WTC11 (cell line): ENCODE results near the gene KHDRBS1. TPM values are rescaled to one million over a fixed set of nuclear protein-coding genes. Genes with fewer than 3 reads are reported as not detected.

Source experiments
- ATAC-seq: fragments of 200-7000 bp; cut with Tn5 transposase; 2 replicates; pipeline ENCODE4 v1.10.0; 2021; ENCODE audit warnings: mild to moderate bottlenecking, moderate library complexity
- CTCF ChIA-PET: fragments of 300-600 bp; sonication (Branson Sonifier 250); formaldehyde crosslinking; loops from one replicate; lab custom pipeline; 2021; ENCODE audit warnings: antibody characterized with exemption; lab: Charles Lee
- POLR2A ChIA-PET: fragments of 350-600 bp; sonication (Branson Sonifier 250); formaldehyde crosslinking; loops from one replicate; lab custom pipeline; 2021; ENCODE audit warnings: antibody characterized with exemption; lab: Charles Lee
- DNase-seq: peaks from one replicate; pipeline ENCODE4 v3.0.0; 2021; ENCODE audit warnings: low spot score
- H3K27ac Mint-ChIP-seq: 2 replicates; pipeline ENCODE4 v1.8.0; 2021; ENCODE audit warnings: mixed read lengths
- H3K27me3 Mint-ChIP-seq: 2 replicates; pipeline ENCODE4 v1.8.0; 2021; ENCODE audit warnings: low read depth, mild to moderate bottlenecking, moderate library complexity, mixed read lengths
- H3K36me3 Mint-ChIP-seq: 2 replicates; pipeline ENCODE4 v1.8.0; 2021; ENCODE audit warnings: mixed read lengths
- H3K4me1 Mint-ChIP-seq: 2 replicates; pipeline ENCODE4 v1.8.0; 2022; ENCODE audit warnings: mixed read lengths
- H3K4me3 Mint-ChIP-seq: 2 replicates; pipeline ENCODE4 v1.8.0; 2021; ENCODE audit warnings: mild to moderate bottlenecking, moderate library complexity, mixed read lengths
- H3K9me3 Mint-ChIP-seq: 2 replicates; pipeline ENCODE4 v1.8.0; 2021; ENCODE audit warnings: mixed read lengths
- CREB1 ChIP-seq: sonication (generic); formaldehyde crosslinking; IDR thresholded peaks from 2 replicates; pipeline ENCODE4 v1.8.0; 2023; ENCODE audit warnings: mild to moderate bottlenecking, missing genetic modification reagents
- CTCF ChIP-seq: fragments of 200-600 bp; IDR thresholded peaks from 2 replicates; pipeline ENCODE4 v1.8.0; 2022; ENCODE audit warnings: antibody characterized with exemption
- ELF4 ChIP-seq: sonication (generic); formaldehyde crosslinking; IDR thresholded peaks from 2 replicates; pipeline ENCODE4 v1.8.1; 2022; ENCODE audit warnings: low read depth, mild to moderate bottlenecking, moderate library complexity, missing genetic modification reagents
- ERG ChIP-seq: fragments of 250-450 bp; sonication (Bioruptor Pico); IDR thresholded peaks from 2 replicates; pipeline ENCODE4 v1.8.0; 2021; ENCODE audit warnings: mild to moderate bottlenecking
- ESRRA ChIP-seq: sonication (generic); formaldehyde crosslinking; IDR thresholded peaks from 2 replicates; pipeline ENCODE4 v1.8.1; 2022; ENCODE audit warnings: mild to moderate bottlenecking, missing genetic modification reagents, borderline replicate concordance
- FOXP1 ChIP-seq: sonication (generic); formaldehyde crosslinking; IDR thresholded peaks from 2 replicates; pipeline ENCODE4 v1.8.0; 2022; ENCODE audit warnings: missing genetic modification reagents, mild to moderate bottlenecking, moderate library complexity, borderline replicate concordance
- HMGA2 ChIP-seq: fragments of 250-450 bp; sonication (Bioruptor Pico); IDR thresholded peaks from 2 replicates; pipeline ENCODE4 v1.4.0; 2021; ENCODE audit warnings: mild to moderate bottlenecking, moderate library complexity
- MXD4 ChIP-seq: fragments of 250-450 bp; sonication (Bioruptor Pico); IDR thresholded peaks from 2 replicates; pipeline ENCODE4 v1.8.0; 2021; ENCODE audit warnings: mild to moderate bottlenecking, moderate library complexity, borderline replicate concordance
- NFATC4 ChIP-seq: fragments of 250-450 bp; sonication (Bioruptor Pico); IDR thresholded peaks from 2 replicates; pipeline ENCODE4 v1.9.0; 2021; ENCODE audit warnings: mild to moderate bottlenecking
- NR1H2 ChIP-seq: sonication (generic); formaldehyde crosslinking; IDR thresholded peaks from 2 replicates; pipeline ENCODE4 v1.9.0; 2021; ENCODE audit warnings: mild to moderate bottlenecking, moderate library complexity, missing genetic modification reagents
- SOX15 ChIP-seq: fragments of 250-450 bp; sonication (Bioruptor Pico); IDR thresholded peaks from 2 replicates; pipeline ENCODE4 v1.9.0; 2021; ENCODE audit warnings: mild to moderate bottlenecking
- TEAD1 ChIP-seq: sonication (generic); formaldehyde crosslinking; IDR thresholded peaks from 2 replicates; pipeline ENCODE4 v1.8.0; 2022; ENCODE audit warnings: mild to moderate bottlenecking, missing genetic modification reagents
- ZNF396 ChIP-seq: fragments of 250-450 bp; sonication (Bioruptor Pico); IDR thresholded peaks from 2 replicates; pipeline ENCODE4 v1.8.0; 2021; ENCODE audit warnings: mild to moderate bottlenecking, moderate library complexity, borderline replicate concordance
- ZNF671 ChIP-seq: fragments of 250-450 bp; sonication (Bioruptor Pico); IDR thresholded peaks from 2 replicates; pipeline ENCODE4 v1.8.0; 2021; ENCODE audit warnings: mild to moderate bottlenecking
- ZSCAN18 ChIP-seq: fragments of 250-450 bp; sonication (Bioruptor Pico); IDR thresholded peaks from 2 replicates; pipeline ENCODE4 v2.1.2; 2022; ENCODE audit warnings: mild to moderate bottlenecking, moderate library complexity
- total RNA-seq: library from RNA; stranded (reverse); gene quantifications from 3 replicates; pipeline ENCODE4 v1.2.3, GENCODE V29; 2021
- TF ChIP-seq, protein P1 (sequence below): sonication (generic); formaldehyde crosslinking; IDR thresholded peaks from 2 replicates; pipeline ENCODE4 v1.8.0; 2023; ENCODE audit warnings: missing genetic modification reagents, mild to moderate bottlenecking, borderline replicate concordance
- TF ChIP-seq, protein P2 (sequence below): sonication (generic); formaldehyde crosslinking; IDR thresholded peaks from 2 replicates; pipeline ENCODE4 v1.8.1; 2023; ENCODE audit warnings: mild to moderate bottlenecking, moderate library complexity, missing genetic modification reagents
- TF ChIP-seq, protein P3 (sequence below): sonication (generic); formaldehyde crosslinking; conservative IDR thresholded peaks from 2 replicates; pipeline ENCODE4 v1.8.1; 2023; ENCODE audit warnings: mild to moderate bottlenecking, low read depth, missing genetic modification reagents, moderate library complexity
- TF ChIP-seq, protein P4 (sequence below): fragments of 250-450 bp; sonication (Bioruptor Pico); IDR thresholded peaks from 2 replicates; pipeline ENCODE4 v1.9.0; 2021; ENCODE audit warnings: mild to moderate bottlenecking

Gene KHDRBS1
- total RNA-seq, 1 experiment from 2014 or later: 264 TPM

- CTCF ChIA-PET: interaction anchor here (0.6 to 1.5 kb wide), 3 partner anchors 29 to 70 kb away, joined by 3 to 5 read pairs (median 5); partner anchors contain the start of gene KPNA6
These were observed 61.2 kb downstream of the KHDRBS1 start for GRCh38 chr1:32074841-32075240.

More at GRCh38 chr1:32074841-32075240, 61.2 kb downstream of the KHDRBS1 start:
- no peak for TF ChIP-seq NR1H2 (CRISPR knock-in tag)
- TF ChIP-seq ZSCAN18: no peak
- TF ChIP-seq ERG (CRISPR knock-in tag): no peak
- TF ChIP-seq NFATC4 (CRISPR knock-in tag): no peak
- TF ChIP-seq, protein P1, sequence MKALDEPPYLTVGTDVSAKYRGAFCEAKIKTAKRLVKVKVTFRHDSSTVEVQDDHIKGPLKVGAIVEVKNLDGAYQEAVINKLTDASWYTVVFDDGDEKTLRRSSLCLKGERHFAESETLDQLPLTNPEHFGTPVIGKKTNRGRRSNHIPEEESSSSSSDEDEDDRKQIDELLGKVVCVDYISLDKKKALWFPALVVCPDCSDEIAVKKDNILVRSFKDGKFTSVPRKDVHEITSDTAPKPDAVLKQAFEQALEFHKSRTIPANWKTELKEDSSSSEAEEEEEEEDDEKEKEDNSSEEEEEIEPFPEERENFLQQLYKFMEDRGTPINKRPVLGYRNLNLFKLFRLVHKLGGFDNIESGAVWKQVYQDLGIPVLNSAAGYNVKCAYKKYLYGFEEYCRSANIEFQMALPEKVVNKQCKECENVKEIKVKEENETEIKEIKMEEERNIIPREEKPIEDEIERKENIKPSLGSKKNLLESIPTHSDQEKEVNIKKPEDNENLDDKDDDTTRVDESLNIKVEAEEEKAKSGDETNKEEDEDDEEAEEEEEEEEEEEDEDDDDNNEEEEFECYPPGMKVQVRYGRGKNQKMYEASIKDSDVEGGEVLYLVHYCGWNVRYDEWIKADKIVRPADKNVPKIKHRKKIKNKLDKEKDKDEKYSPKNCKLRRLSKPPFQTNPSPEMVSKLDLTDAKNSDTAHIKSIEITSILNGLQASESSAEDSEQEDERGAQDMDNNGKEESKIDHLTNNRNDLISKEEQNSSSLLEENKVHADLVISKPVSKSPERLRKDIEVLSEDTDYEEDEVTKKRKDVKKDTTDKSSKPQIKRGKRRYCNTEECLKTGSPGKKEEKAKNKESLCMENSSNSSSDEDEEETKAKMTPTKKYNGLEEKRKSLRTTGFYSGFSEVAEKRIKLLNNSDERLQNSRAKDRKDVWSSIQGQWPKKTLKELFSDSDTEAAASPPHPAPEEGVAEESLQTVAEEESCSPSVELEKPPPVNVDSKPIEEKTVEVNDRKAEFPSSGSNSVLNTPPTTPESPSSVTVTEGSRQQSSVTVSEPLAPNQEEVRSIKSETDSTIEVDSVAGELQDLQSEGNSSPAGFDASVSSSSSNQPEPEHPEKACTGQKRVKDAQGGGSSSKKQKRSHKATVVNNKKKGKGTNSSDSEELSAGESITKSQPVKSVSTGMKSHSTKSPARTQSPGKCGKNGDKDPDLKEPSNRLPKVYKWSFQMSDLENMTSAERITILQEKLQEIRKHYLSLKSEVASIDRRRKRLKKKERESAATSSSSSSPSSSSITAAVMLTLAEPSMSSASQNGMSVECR (CRISPR knock-in tag): no peak
- no peak for TF ChIP-seq SOX15 (CRISPR knock-in tag)
- TF ChIP-seq, protein P2, sequence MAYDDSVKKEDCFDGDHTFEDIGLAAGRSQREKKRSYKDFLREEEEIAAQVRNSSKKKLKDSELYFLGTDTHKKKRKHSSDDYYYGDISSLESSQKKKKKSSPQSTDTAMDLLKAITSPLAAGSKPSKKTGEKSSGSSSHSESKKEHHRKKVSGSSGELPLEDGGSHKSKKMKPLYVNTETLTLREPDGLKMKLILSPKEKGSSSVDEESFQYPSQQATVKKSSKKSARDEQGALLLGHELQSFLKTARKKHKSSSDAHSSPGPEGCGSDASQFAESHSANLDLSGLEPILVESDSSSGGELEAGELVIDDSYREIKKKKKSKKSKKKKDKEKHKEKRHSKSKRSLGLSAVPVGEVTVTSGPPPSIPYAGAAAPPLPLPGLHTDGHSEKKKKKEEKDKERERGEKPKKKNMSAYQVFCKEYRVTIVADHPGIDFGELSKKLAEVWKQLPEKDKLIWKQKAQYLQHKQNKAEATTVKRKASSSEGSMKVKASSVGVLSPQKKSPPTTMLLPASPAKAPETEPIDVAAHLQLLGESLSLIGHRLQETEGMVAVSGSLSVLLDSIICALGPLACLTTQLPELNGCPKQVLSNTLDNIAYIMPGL: no peak
- no peak for TF ChIP-seq CREB1 (CRISPR knock-in tag)
- no peak for TF ChIP-seq CTCF
- TF ChIP-seq, protein P3, sequence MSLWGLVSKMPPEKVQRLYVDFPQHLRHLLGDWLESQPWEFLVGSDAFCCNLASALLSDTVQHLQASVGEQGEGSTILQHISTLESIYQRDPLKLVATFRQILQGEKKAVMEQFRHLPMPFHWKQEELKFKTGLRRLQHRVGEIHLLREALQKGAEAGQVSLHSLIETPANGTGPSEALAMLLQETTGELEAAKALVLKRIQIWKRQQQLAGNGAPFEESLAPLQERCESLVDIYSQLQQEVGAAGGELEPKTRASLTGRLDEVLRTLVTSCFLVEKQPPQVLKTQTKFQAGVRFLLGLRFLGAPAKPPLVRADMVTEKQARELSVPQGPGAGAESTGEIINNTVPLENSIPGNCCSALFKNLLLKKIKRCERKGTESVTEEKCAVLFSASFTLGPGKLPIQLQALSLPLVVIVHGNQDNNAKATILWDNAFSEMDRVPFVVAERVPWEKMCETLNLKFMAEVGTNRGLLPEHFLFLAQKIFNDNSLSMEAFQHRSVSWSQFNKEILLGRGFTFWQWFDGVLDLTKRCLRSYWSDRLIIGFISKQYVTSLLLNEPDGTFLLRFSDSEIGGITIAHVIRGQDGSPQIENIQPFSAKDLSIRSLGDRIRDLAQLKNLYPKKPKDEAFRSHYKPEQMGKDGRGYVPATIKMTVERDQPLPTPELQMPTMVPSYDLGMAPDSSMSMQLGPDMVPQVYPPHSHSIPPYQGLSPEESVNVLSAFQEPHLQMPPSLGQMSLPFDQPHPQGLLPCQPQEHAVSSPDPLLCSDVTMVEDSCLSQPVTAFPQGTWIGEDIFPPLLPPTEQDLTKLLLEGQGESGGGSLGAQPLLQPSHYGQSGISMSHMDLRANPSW (CRISPR knock-in tag): no peak
- TF ChIP-seq TEAD1 (CRISPR knock-in tag): no peak
- TF ChIP-seq, protein P4, sequence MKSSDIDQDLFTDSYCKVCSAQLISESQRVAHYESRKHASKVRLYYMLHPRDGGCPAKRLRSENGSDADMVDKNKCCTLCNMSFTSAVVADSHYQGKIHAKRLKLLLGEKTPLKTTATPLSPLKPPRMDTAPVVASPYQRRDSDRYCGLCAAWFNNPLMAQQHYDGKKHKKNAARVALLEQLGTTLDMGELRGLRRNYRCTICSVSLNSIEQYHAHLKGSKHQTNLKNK (CRISPR knock-in tag): no peak
- no peak for TF ChIP-seq FOXP1
- no peak for TF ChIP-seq MXD4
- no peak for TF ChIP-seq ELF4 (CRISPR knock-in tag)
- TF ChIP-seq ZNF671 (CRISPR knock-in tag): no peak
- TF ChIP-seq ESRRA (CRISPR knock-in tag): no peak
- no peak for TF ChIP-seq ZNF396
- TF ChIP-seq HMGA2 (CRISPR knock-in tag): no peak
- Mint-ChIP-seq H3K27me3 (no peaks in the 10 kb centered on the region; the same call in 1 of the 2 replicates), H3K36me3 (peaks cover 28% of the 10 kb centered on the region), H3K9me3 (no peaks in the 10 kb centered on the region), H3K27ac (no peak overlapping the region), H3K4me3 (no peak overlapping the region), H3K4me1 (peaks cover 11% of the 10 kb centered on the region)
- no peak for ATAC-seq
- DNase-seq: no peak
- POLR2A ChIA-PET: interaction anchor here (0.6 kb wide), 1 partner anchor 19 kb away, joined by 4 read pairs; no protein-coding TSS in a partner anchor
